H1 (cell line): ENCODE results near the gene LIG3. TPM values are rescaled to one million over a fixed set of nuclear protein-coding genes. Genes with fewer than 3 reads are reported as not detected.
"Not testable (repeated sequence)": the region's sequence is repeated elsewhere in the genome, so short reads cannot be mapped to it uniquely, and the experiment has no call there.

Source experiments
- CTCF ChIA-PET: fragments of 300-600 bp; sonication (Branson Sonifier 250); formaldehyde crosslinking; loops from one replicate; lab custom pipeline; 2021; ENCODE audit not compliant: partially characterized antibody; lab: Charles Lee
- POLR2A ChIA-PET: fragments of 300-600 bp; sonication (Branson Sonifier 250); formaldehyde crosslinking; loops from one replicate; lab custom pipeline; 2021; ENCODE audit warnings: inconsistent platforms; ENCODE audit not compliant: partially characterized antibody; lab: Charles Lee
- DNase-seq, 2 experiments: peaks; one replicate each; pipeline versions ENCODE4 v3.0.0 to v3.0.0-alpha.2; 2010 to 2022; ENCODE audit warnings: low spot score in 2 of 2, low read depth in 1 of 2, mixed read lengths in 1 of 2
- FAIRE-seq: peaks from 2 replicates; lab custom pipeline; 2011; peaks lifted over from hg19 to GRCh38; lab: Jason Lieb, UNC
- H2AFZ ChIP-seq: 2 replicates; pipeline ENCODE4 v1.8.1; 2012; ENCODE audit warnings: low read length, inconsistent platforms
- H2AK5ac ChIP-seq: 2 replicates; pipeline ENCODE4 v1.6.1; 2013; ENCODE audit warnings: low read depth, low read length
- H2BK120ac ChIP-seq: replicated peaks from 2 replicates; pipeline ENCODE3; 2013; ENCODE audit warnings: low read depth, low read length, inconsistent platforms
- H2BK12ac ChIP-seq: 2 replicates; pipeline ENCODE4 v1.6.1; 2013; ENCODE audit warnings: low read depth, low read length
- H2BK15ac ChIP-seq: 2 replicates; pipeline ENCODE4 v1.6.1; 2013; ENCODE audit warnings: low read length
- H2BK20ac ChIP-seq: 2 replicates; pipeline ENCODE4 v1.6.1; 2013; ENCODE audit warnings: low read length
- H2BK5ac ChIP-seq: 2 replicates; pipeline ENCODE4 v1.6.1; 2013; ENCODE audit warnings: low read depth, low read length
- H3K14ac ChIP-seq: 2 replicates; pipeline ENCODE4 v1.6.1; 2013; ENCODE audit warnings: inconsistent platforms; ENCODE audit not compliant: insufficient read length
- H3K18ac ChIP-seq: 2 replicates; pipeline ENCODE4 v1.6.1; 2013; ENCODE audit warnings: low read length; ENCODE audit errors: extremely low read depth
- H3K23ac ChIP-seq: 2 replicates; pipeline ENCODE4 v1.6.1; 2013; ENCODE audit warnings: inconsistent platforms; ENCODE audit not compliant: insufficient read length
- H3K23me2 ChIP-seq: 2 replicates; pipeline ENCODE4 v1.6.1; 2013; ENCODE audit warnings: low read depth, low read length
- H3K27ac ChIP-seq: 2 replicates; pipeline ENCODE4 v1.6.1; 2011; ENCODE audit warnings: low read depth, low read length, inconsistent platforms
- H3K27me3 ChIP-seq, 4 experiments: replicated peaks in 1 of 4; 1 replicate in 1 of 4; 2 replicates in 3 of 4; pipeline versions ENCODE4 v1.6.1 to v1.8.1; 2011 to 2013; ENCODE audit warnings: low read length in 3 of 4, mild to moderate bottlenecking in 3 of 4, inconsistent platforms in 2 of 4, mixed read lengths in 2 of 4, moderate library complexity in 1 of 4; ENCODE audit not compliant: control insufficient read depth in 3 of 4, insufficient read depth in 3 of 4; ENCODE audit errors: extremely low read depth in 1 of 4
- H3K36me3 ChIP-seq, 4 experiments: 2 replicates each; pipeline versions ENCODE4 v1.6.1 to v1.8.1; 2011 to 2013; ENCODE audit warnings: mild to moderate bottlenecking in 4 of 4, low read length in 3 of 4, moderate library complexity in 2 of 4, control low read depth in 1 of 4, inconsistent platforms in 1 of 4; ENCODE audit not compliant: insufficient read depth in 4 of 4, control insufficient read depth in 2 of 4
- H3K4ac ChIP-seq: replicated peaks from 2 replicates; pipeline ENCODE3; 2013; ENCODE audit warnings: low read length, low read depth, mixed read lengths, inconsistent platforms; ENCODE audit not compliant: insufficient read length
- H3K4me1 ChIP-seq, 4 experiments: replicated peaks in 1 of 4; 1 replicate in 1 of 4; 2 replicates in 3 of 4; pipeline versions ENCODE4 v1.6.1 to v1.8.1; 2011 to 2013; ENCODE audit warnings: low read length in 3 of 4, inconsistent platforms in 2 of 4, mixed read lengths in 1 of 4; ENCODE audit not compliant: insufficient read depth in 4 of 4, control insufficient read depth in 3 of 4
- H3K4me2 ChIP-seq, 2 experiments: 2 replicates each; pipeline versions ENCODE4 v1.6.1 to v1.8.1; 2011 to 2013; ENCODE audit warnings: low read depth in 2 of 2, low read length in 2 of 2, control low read depth in 1 of 2, inconsistent platforms in 1 of 2, mild to moderate bottlenecking in 1 of 2; ENCODE audit not compliant: insufficient read depth in 1 of 2
- H3K4me3 ChIP-seq, 4 experiments: fragments of 200-600, 300-600 bp in 1 of 4; sonication (generic), shearing (Covaris generic), sonication (Bioruptor Twin) in 1 of 4; 2 replicates each; pipeline versions ENCODE4 v1.5.1 to v1.8.1; 2011 to 2016; ENCODE audit warnings: low read length in 4 of 4, low read depth in 3 of 4, control low read depth in 2 of 4, inconsistent platforms in 2 of 4, mild to moderate bottlenecking in 2 of 4, mixed read lengths in 1 of 4, moderate library complexity in 1 of 4; ENCODE audit not compliant: insufficient read depth in 2 of 4; ENCODE audit errors: extremely low read depth in 1 of 4
- H3K56ac ChIP-seq: replicated peaks from 2 replicates; pipeline ENCODE3; 2013; ENCODE audit warnings: low read depth, mild to moderate bottlenecking, mixed read lengths, low read length, inconsistent platforms; ENCODE audit not compliant: insufficient read length
- H3K79me1 ChIP-seq: 2 replicates; pipeline ENCODE4 v1.6.1; 2013; ENCODE audit warnings: low read depth, low read length, control low read depth
- H3K79me2 ChIP-seq, 2 experiments: 2 replicates each; pipeline versions ENCODE4 v1.6.1 to v1.8.1; 2012 to 2013; ENCODE audit warnings: low read length in 2 of 2, mild to moderate bottlenecking in 2 of 2, inconsistent platforms in 1 of 2; ENCODE audit not compliant: insufficient read depth in 2 of 2, control insufficient read depth in 1 of 2
- H3K9ac ChIP-seq, 4 experiments: replicated peaks in 1 of 4; 1 replicate in 1 of 4; 2 replicates in 3 of 4; pipeline versions ENCODE4 v1.6.1 to v1.8.1; 2011 to 2013; ENCODE audit warnings: low read depth in 3 of 4, low read length in 3 of 4, control low read depth in 2 of 4, mild to moderate bottlenecking in 2 of 4, moderate library complexity in 2 of 4, inconsistent platforms in 1 of 4; ENCODE audit errors: extremely low read depth in 1 of 4
- H3K9me3 ChIP-seq, 2 experiments: 2 replicates each; pipeline versions ENCODE4 v1.6.1 to v1.8.1; 2012 to 2013; ENCODE audit warnings: mild to moderate bottlenecking in 2 of 2, moderate library complexity in 2 of 2, control low read depth in 1 of 2, inconsistent platforms in 1 of 2, low read depth in 1 of 2, low read length in 1 of 2, mixed read lengths in 1 of 2; ENCODE audit not compliant: insufficient read depth in 2 of 2
- H4K20me1 ChIP-seq, 2 experiments: replicated peaks in 1 of 2; 2 replicates each; pipeline versions ENCODE3 to v1.8.1; 2011 to 2013; ENCODE audit warnings: inconsistent platforms in 2 of 2, low read length in 2 of 2, mild to moderate bottlenecking in 1 of 2; ENCODE audit not compliant: insufficient read depth in 2 of 2, control insufficient read depth in 1 of 2
- H4K5ac ChIP-seq: 2 replicates; pipeline ENCODE4 v1.6.1; 2013; ENCODE audit warnings: low read length, low read depth, mixed read lengths, inconsistent platforms; ENCODE audit not compliant: insufficient read length
- H4K8ac ChIP-seq: 2 replicates; pipeline ENCODE4 v1.8.0; 2013; ENCODE audit warnings: mild to moderate bottlenecking, moderate library complexity, low read length, inconsistent platforms; ENCODE audit not compliant: insufficient read depth; ENCODE audit errors: extremely low read depth
- H4K91ac ChIP-seq: replicated peaks from 2 replicates; pipeline ENCODE3; 2013; ENCODE audit warnings: low read length, mixed read lengths, inconsistent platforms; ENCODE audit not compliant: insufficient read length
- WGBS, 2 experiments: shearing (Covaris generic) in 1 of 2; methylation state at CpG; one replicate each; pipeline versions ENCODE4 v1.1.6 to v1.1.7; 2013 to 2015; ENCODE audit warnings: low lambda C conversion rate in 2 of 2, mixed read lengths in 2 of 2, inconsistent platforms in 1 of 2, low coverage in 1 of 2, missing lambda C conversion rate in 1 of 2; ENCODE audit not compliant: insufficient replicate concordance in 2 of 2, insufficient coverage in 1 of 2, insufficient read length in 1 of 2; ENCODE audit errors: extremely low coverage in 1 of 2, missing lambda C conversion rate in 1 of 2; 5-methylcytosine and 5-hydroxymethylcytosine counted together
- polyA plus RNA-seq, 7 experiments: library from polyadenylated mRNA; depleted of rRNA in 3 of 7; stranded (reverse) in 5 of 7; unstranded in 2 of 7; fragments of >200 nt in 5 of 7; fragments of 200-250 nt in 2 of 7; gene quantifications; 1 replicate in 5 of 7; 2 replicates in 1 of 7; 4 replicates in 1 of 7; pipeline versions ENCODE4 v1.2.1 to v1.2.3, GENCODE V29; 2011 to 2013; ENCODE audit warnings: missing spikeins in 2 of 7, mixed read lengths in 2 of 7
- total RNA-seq: library from RNA; stranded (reverse); fragmentation: NEBNext Ultra II Directional; extraction: Animal tissue kit (Norgen Biotek cat#: 25700); gene quantifications from 2 replicates; pipeline ENCODE4 v1.2.1, GENCODE V29; 2021

The LIG3 gene
- total and polyA plus RNA-seq, 2 of the 8 experiments (the other 6 are each of a cell fraction or from before 2014, with no cell fraction given) = 63.6 to 89.3 TPM

- not testable (repeated sequence) for H3K27me3 ChIP-seq, H3K23ac ChIP-seq, H2BK15ac ChIP-seq, H3K79me2 ChIP-seq, H3K9me3 ChIP-seq, FAIRE-seq, H2BK20ac ChIP-seq, H3K9ac ChIP-seq, H3K56ac ChIP-seq, H3K36me3 ChIP-seq, H2BK12ac ChIP-seq, H2AFZ ChIP-seq, H2BK5ac ChIP-seq, H4K91ac ChIP-seq, H3K79me1 ChIP-seq, H3K4me2 ChIP-seq, DNase-seq, H3K23me2 ChIP-seq, H3K4me3 ChIP-seq, H4K20me1 ChIP-seq, H2AK5ac ChIP-seq, H3K27ac ChIP-seq, H4K5ac ChIP-seq, H4K8ac ChIP-seq, H3K4ac ChIP-seq, H2BK120ac ChIP-seq, H3K14ac ChIP-seq, H3K4me1 ChIP-seq, H3K18ac ChIP-seq
- ChIA-PET CTCF (interaction anchor here (0.9 to 1.8 kb wide), 2 partner anchors 8 to 52 kb away, joined by 3 to 5 read pairs; no protein-coding TSS in a partner anchor), POLR2A (interaction anchor here (0.6 to 1.4 kb wide), 3 partner anchors 8 to 35 kb away, joined by 3 to 4 read pairs (median 3); partner anchors contain the start of gene RFFL)
- WGBS, 2 experiments = 89% methylated on average over 4 of the region's 4 CpGs; no CpG with 5 or more reads in 1 of the 2 experiments
Observed at GRCh38 chr17:35028097-35028496, 47.8 kb downstream of the LIG3 start.
